VCaP (cell line): ENCODE data around the gene DOCK3.

Experiments
- H3K27ac ChIP-seq: fragments of 450-650 bp; 2 replicates; pipeline ENCODE4 v1.5.1; 2017
- CTCF ChIP-seq: fragments of 450-650 bp; conservative IDR thresholded peaks from 2 replicates; pipeline ENCODE4 v1.5.1; 2017; ENCODE audit warnings: mild to moderate bottlenecking, moderate library complexity

The DOCK3 gene

GRCh38 chr3:51393134-51393495 lies 718.4 kb downstream of the DOCK3 start:
- peak overlapping the region; percentile 94; the same call in 1 of the 2 replicates for H3K27ac ChIP-seq
- no peak for TF ChIP-seq CTCF

GRCh38 chr3:51393564-51393963 lies 718.8 kb downstream of the DOCK3 start:
- H3K27ac ChIP-seq: no peak overlapping the region
- no peak for TF ChIP-seq CTCF

- TF ChIP-seq CTCF: no peak
- H3K27ac ChIP-seq: no peak overlapping the region
Measured at GRCh38 chr3:51394541-51394940, 719.8 kb downstream of the DOCK3 start.

- no peak for TF ChIP-seq CTCF
Measured at GRCh38 chr3:51395493-51396213, 720.9 kb downstream of the DOCK3 start.

GRCh38 chr3:51396401-51396800 lies 721.7 kb downstream of the DOCK3 start:
- 0 out of 2 replicates have a peak overlapping the region, but pooled peaks have one; percentile 9 for H3K27ac ChIP-seq
- TF ChIP-seq CTCF: no peak

More at GRCh38 chr3:51395493-51396213, 720.9 kb downstream of the DOCK3 start:
- H3K27ac ChIP-seq: 0 out of 2 replicates have a peak overlapping the region, but pooled peaks have one; percentile 9

GRCh38 chr3:51397392-51397791 lies 722.7 kb downstream of the DOCK3 start:
- no peak for TF ChIP-seq CTCF
- H3K27ac ChIP-seq: no peak overlapping the region; the same call in 1 of the 2 replicates

GRCh38 chr3:51398595-51399310 lies 724.0 kb downstream of the DOCK3 start:
- no peak for TF ChIP-seq CTCF

More at GRCh38 chr3:51398595-51399310, 724.0 kb downstream of the DOCK3 start:
- H3K27ac ChIP-seq: no peak overlapping the region
